ENCODE measurements around the gene AKAP6.

DNA sequence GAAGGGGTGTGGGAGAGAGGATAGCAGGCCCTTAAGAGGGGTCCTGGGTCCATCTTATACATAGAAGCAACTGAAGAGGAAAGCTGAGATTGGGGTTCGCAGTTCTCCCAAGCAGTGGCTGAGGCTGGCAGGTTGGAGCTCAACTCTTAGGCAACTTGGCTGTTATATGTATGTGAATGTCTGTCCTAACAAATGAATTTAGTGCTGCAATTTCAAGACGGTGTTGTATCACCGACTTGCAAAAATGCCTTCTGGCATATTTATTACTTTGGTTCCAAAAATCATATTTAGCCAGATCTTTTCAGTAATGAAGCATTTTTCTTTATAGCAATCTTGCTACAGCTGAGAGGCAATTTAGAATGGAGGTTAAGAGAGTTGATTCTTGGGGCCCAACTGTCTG lies 148.3 kb downstream of the AKAP6 start:
- TF ChIP-seq POLR2A (IDR thresholded peaks at IDR 0.05): no peak
- TF ChIP-seq, protein P1, sequence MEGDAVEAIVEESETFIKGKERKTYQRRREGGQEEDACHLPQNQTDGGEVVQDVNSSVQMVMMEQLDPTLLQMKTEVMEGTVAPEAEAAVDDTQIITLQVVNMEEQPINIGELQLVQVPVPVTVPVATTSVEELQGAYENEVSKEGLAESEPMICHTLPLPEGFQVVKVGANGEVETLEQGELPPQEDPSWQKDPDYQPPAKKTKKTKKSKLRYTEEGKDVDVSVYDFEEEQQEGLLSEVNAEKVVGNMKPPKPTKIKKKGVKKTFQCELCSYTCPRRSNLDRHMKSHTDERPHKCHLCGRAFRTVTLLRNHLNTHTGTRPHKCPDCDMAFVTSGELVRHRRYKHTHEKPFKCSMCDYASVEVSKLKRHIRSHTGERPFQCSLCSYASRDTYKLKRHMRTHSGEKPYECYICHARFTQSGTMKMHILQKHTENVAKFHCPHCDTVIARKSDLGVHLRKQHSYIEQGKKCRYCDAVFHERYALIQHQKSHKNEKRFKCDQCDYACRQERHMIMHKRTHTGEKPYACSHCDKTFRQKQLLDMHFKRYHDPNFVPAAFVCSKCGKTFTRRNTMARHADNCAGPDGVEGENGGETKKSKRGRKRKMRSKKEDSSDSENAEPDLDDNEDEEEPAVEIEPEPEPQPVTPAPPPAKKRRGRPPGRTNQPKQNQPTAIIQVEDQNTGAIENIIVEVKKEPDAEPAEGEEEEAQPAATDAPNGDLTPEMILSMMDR (IDR thresholded peaks at IDR 0.05): no peak
